Measurements from ENCODE around the gene FYCO1.

Gene FYCO1

DNA sequence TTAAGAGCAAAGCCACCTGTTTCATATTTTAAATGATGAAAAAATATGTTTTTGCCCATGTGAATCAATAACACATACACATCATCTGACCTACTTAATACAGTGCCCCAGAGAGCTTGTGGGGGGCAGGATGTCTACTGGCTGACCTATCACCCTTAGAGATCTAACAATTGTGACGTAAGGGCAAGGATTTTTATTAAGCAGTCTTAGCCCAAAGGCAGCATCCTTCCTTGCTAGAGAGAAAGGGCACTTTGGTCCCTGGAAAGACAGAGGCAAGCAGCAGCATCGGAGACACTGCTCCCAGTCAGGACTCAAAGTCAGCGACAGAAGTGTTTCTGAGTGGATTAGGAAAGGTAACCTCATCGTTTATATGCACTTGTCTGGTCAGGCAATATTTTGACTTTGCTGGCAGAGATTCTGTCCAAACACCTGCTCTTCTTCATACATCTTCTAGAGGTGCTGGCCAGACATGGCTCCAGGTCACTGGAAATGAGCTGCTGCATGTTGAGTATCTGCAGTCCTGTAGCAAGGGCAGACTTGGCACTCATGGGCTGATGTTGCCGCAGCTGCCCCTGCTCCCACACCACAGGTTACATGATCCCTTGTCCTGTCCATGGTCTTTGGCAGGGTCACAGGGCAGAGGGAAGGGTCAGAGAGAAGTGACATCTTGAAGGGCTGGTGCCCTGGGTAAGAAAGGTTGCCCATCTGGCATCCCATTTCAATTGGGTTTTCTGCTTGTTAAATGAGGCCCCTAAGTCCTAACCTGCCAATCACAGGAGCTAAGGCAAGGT is 50.6 kb downstream of the FYCO1 start:
- DNase-seq (ENCODE audit: extremely low read depth in 1 of 2, low read depth in 1 of 2), result no peak

GRCh38 chr3:45943207-45943846 is 52.3 kb downstream of the FYCO1 start, which contains the start of gene CXCR6:
Gene CXCR6, plus strand, starts transcription at chr3:45943464. Its CDS starts 3,018 bp downstream, at chr3:45946482.
- peak in 1 of 2 donors; percentile 55 for DNase-seq (ENCODE audit: extremely low read depth in 1 of 2, low read depth in 1 of 2)

- no peak for DNase-seq (ENCODE audit: extremely low read depth in 1 of 2, low read depth in 1 of 2)
Observed at GRCh38 chr3:45942051-45942825, 53.4 kb downstream of the FYCO1 start.

- DNase-seq (ENCODE audit: extremely low read depth in 1 of 2, low read depth in 1 of 2), result no peak
Observed at GRCh38 chr3:45940781-45941365, 54.8 kb downstream of the FYCO1 start.

GRCh38 chr3:45940004-45940780 is 55.4 kb downstream of the FYCO1 start:
- no peak for DNase-seq (ENCODE audit: extremely low read depth in 1 of 2, low read depth in 1 of 2)

- no peak for DNase-seq (ENCODE audit: extremely low read depth in 1 of 2, low read depth in 1 of 2)
Observed at GRCh38 chr3:45939341-45939771, 56.3 kb downstream of the FYCO1 start.

DNA sequence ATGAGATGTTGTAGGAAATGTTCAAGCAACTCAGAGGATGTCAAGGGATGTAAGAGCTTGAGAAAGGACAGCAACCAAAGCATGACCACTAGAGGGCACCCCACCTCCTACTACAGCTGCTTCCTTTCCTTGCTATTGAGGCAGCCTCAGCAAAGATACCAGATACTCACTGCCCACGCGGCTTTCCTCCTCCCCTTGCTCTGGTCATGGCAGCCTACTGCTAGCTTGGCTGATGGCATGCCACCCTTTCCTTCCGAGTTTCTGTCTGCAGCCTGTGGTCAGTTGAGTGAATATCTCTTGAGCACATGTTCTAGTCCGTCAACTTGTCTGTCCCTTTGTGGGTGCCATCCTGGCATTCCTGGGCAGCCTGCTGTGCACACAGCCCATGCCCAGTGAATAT is 56.8 kb downstream of the FYCO1 start:
- DNase-seq (ENCODE audit: extremely low read depth in 1 of 2, low read depth in 1 of 2), result peak; percentile 61 to 81

DNA sequence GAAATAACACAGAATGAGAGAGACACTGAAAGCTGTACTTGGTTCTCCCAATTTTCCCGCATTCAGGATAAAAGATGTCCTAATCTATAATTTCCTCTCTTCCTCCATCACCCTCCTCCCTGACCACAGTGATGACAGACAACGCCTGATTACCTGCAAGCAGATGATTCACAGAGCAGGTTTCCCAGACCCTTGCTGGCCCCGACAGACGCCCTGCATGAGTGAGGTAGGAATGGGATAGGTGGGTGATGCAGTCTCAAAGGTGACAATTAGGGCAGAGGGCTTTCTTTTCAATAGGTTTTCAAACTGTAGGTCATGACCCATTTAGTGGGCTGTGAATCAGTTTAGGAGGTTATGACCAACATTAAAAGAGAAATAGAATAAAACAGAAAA is 57.6 kb downstream of the FYCO1 start:
- DNase-seq (ENCODE audit: extremely low read depth in 1 of 2, low read depth in 1 of 2), result no peak

GRCh38 chr3:45937206-45938042 is 58.2 kb downstream of the FYCO1 start:
- no peak for DNase-seq (ENCODE audit: extremely low read depth in 1 of 2, low read depth in 1 of 2)

GRCh38 chr3:45936261-45936660 is 59.4 kb downstream of the FYCO1 start:
- no peak for DNase-seq (ENCODE audit: extremely low read depth in 1 of 2, low read depth in 1 of 2)

DNA sequence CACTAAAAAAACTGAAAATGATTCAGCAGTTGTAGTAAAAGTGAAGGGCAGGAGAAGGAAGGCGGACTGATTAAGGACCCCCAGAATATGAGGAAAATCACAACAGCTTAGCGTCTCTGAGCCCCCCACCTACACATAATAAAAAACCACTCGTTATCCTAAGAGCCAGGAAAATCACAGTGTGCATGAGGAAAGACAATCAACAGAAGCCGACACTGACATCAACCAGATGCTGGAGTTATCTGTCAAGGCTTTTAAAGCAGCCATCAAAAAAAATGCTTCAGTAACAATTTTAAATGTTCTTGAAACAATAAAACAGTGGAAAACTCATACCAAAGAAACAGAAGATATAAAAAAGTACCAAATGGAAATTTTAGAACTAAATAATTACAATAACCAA is 62.0 kb downstream of the FYCO1 start:
- no peak for DNase-seq (ENCODE audit: extremely low read depth in 1 of 2, low read depth in 1 of 2)

- DNase-seq (ENCODE audit: extremely low read depth in 1 of 2, low read depth in 1 of 2), result no peak
Observed at GRCh38 chr3:45932112-45932511, 63.5 kb downstream of the FYCO1 start.

DNA sequence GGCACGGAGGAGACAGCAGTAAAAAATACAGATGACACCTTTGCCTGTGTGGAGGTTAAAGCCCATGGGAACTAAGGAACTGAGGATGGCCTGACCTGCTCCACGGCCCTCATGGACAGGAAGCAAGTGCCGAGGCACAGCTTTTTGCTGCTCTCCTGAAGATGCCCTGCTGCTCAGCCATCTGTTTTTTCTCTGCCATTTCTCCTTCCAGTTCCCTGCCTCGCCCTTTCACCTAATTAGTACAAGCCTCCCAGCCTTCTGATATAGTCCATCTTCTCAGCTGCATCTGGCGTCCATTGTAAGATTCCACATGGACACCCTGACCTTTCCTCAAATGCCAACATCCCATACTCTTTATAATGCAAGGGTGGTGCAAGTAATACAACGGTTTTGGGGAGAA is 64.1 kb downstream of the FYCO1 start:
- DNase-seq (ENCODE audit: extremely low read depth in 1 of 2, low read depth in 1 of 2), result no peak

DNA sequence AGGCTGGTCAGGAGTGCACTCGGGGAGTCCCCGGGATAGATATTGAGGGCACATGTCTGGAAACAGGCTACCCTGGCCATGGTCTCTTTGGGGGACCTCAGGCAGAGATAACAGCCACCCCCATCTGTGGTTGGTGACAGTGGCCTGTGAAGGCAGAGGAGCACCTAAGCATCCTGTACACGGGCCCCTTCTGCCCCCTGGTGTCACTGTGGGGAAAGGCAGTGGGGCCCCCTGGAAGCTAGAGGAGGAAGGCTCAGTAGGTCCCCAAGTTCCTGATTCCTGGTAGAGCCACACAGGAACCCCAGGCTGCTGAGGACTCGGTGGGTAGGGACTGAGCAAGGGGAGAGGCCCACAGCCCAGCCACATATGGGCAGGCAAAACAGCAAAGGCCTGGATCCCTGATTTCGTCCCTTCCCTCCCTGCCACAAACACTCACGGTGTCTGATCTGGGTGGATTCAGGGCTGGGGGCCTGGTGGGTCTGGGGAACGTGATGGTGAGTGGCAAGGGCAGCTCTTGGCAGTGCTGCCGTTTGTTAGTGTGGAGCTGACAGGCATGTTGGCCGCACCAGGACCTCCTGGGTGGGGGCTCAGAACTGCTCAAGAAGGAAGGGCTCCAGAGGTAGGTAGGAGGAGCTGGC is 66.5 kb downstream of the FYCO1 start:
- peak in 1 of 2 donors; percentile 33 for DNase-seq (ENCODE audit: extremely low read depth in 1 of 2, low read depth in 1 of 2)

DNA sequence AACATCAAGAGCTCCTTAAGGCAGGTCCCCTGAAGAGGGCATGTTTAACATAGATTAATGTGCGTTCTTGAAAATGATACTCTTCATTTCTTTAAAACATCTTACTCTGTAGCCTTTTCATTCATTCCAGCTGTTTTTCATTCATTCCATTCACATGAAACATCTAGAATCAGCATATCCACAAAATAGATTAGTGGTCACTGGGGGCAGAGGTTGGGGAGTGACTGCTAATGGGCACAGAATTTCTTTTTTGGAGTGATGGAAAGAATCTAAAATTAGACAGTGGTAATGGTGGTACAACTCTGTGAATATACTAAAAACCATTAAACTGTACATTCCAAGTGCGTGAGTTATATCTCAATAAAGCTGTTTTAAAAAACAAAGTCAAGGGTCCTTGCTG is 67.7 kb downstream of the FYCO1 start:
- no peak for DNase-seq (ENCODE audit: extremely low read depth in 1 of 2, low read depth in 1 of 2)

GRCh38 chr3:45923755-45924154 is 71.9 kb downstream of the FYCO1 start:
- no peak for DNase-seq (ENCODE audit: extremely low read depth in 1 of 2, low read depth in 1 of 2)

GRCh38 chr3:45922950-45923590 is 72.6 kb downstream of the FYCO1 start:
- no peak for DNase-seq (ENCODE audit: extremely low read depth in 1 of 2, low read depth in 1 of 2)

DNA sequence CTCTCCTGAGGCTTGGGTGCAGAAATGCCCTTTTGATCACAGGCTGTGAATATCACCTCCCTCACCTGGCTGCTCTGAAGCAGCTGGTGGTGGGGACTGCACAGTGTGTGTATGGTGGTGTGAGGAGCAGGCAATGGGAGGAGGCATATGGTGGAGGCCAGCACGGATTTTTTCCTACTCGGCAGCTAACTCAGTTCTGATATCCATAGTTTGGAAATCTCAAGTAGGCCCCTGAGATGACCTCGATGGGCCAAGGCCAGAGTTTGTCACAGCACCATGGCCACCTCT is 73.6 kb downstream of the FYCO1 start:
- no peak for DNase-seq (ENCODE audit: extremely low read depth in 1 of 2, low read depth in 1 of 2)
